Fibroblast of mammary gland (primary cell): ENCODE measurements around the gene AQP12B.

ENCODE experiments used
- DNase-seq: peaks from one replicate; pipeline ENCODE4 v3.0.0-alpha.2; 2010; ENCODE audit warnings: low read depth
- H3K4me3 ChIP-seq: 2 replicates; pipeline ENCODE4 v1.5.1; 2011; ENCODE audit warnings: low read depth, mild to moderate bottlenecking, low read length, moderate library complexity; ENCODE audit not compliant: control insufficient read depth
- CTCF ChIP-seq: conservative IDR thresholded peaks from 2 replicates; pipeline ENCODE4 v1.5.1; 2011; ENCODE audit warnings: low read depth, low read length, inconsistent platforms; ENCODE audit not compliant: control insufficient read depth, insufficient read depth

The AQP12B gene

GRCh38 chr2:240712121-240712520 lies 29.4 kb upstream of the AQP12B start:
- DNase-seq, result no peak
- no peak overlapping the region for H3K4me3 ChIP-seq
- no peak for TF ChIP-seq CTCF

- no peak for TF ChIP-seq CTCF
- DNase-seq, result no peak
- no peak overlapping the region for H3K4me3 ChIP-seq
Measured at GRCh38 chr2:240711701-240712100, 29.0 kb upstream of the AQP12B start.

- H3K4me3 ChIP-seq, result no peak overlapping the region
- no peak for TF ChIP-seq CTCF
- no peak for DNase-seq
Measured at GRCh38 chr2:240711296-240711695, 28.6 kb upstream of the AQP12B start.

GRCh38 chr2:240708457-240708856 lies 25.8 kb upstream of the AQP12B start:
- H3K4me3 ChIP-seq, result no peak overlapping the region
- DNase-seq, result no peak
- TF ChIP-seq CTCF, result no peak

- no peak for TF ChIP-seq CTCF
- H3K4me3 ChIP-seq, result no peak overlapping the region
- DNase-seq, result no peak
Measured at GRCh38 chr2:240707821-240708220, 25.1 kb upstream of the AQP12B start.

- no peak for DNase-seq
- TF ChIP-seq CTCF, result no peak
- H3K4me3 ChIP-seq, result no peak overlapping the region
Measured at GRCh38 chr2:240707043-240707756, 24.5 kb upstream of the AQP12B start.
